HAP-1 (cell line): ENCODE results near the gene PLEKHB2.
A peak's percentile ranks its signal among the peaks of the same experiment; 100 is the strongest.
"Not testable (repeated sequence)": the region's sequence is repeated elsewhere in the genome, so short reads cannot be mapped to it uniquely, and the experiment has no call there.

Experiments
- DNase-seq, 2 experiments: peaks; one replicate each; pipeline ENCODE4 v3.0.0-alpha.2; 2016 to 2020; ENCODE audit warnings: low spot score in 2 of 2
- H3K27me3 ChIP-seq: fragments of 250-450 bp; sonication (Bioruptor Pico); 2 replicates; pipeline ENCODE4 v1.5.1; 2020; ENCODE audit warnings: low read depth, mild to moderate bottlenecking, moderate library complexity
- H3K36me3 ChIP-seq: fragments of 250-450 bp; sonication (Bioruptor Pico); replicated peaks from 2 replicates; pipeline ENCODE4 v1.5.1; 2020; ENCODE audit warnings: mild to moderate bottlenecking
- H3K4me1 ChIP-seq: fragments of 250-450 bp; sonication (Bioruptor Pico); 2 replicates; pipeline ENCODE4 v1.5.1; 2020; ENCODE audit warnings: mild to moderate bottlenecking
- H3K4me3 ChIP-seq: fragments of 250-450 bp; sonication (Bioruptor Pico); 2 replicates; pipeline ENCODE4 v1.5.1; 2020; ENCODE audit warnings: mild to moderate bottlenecking, moderate library complexity
- H3K9me3 ChIP-seq: fragments of 250-450 bp; sonication (Bioruptor Pico); 2 replicates; pipeline ENCODE4 v1.5.1; 2020; ENCODE audit warnings: mild to moderate bottlenecking, moderate library complexity
- in situ Hi-C: fragments of 300-500 bp; cut with MboI; formaldehyde crosslinking; loops from 3 replicates; pipeline ENCODE4 v1.14.3; 2020; ENCODE audit warnings: low sequenced_read_pairs, inconsistent platforms, mixed read lengths

The PLEKHB2 gene, protein sequence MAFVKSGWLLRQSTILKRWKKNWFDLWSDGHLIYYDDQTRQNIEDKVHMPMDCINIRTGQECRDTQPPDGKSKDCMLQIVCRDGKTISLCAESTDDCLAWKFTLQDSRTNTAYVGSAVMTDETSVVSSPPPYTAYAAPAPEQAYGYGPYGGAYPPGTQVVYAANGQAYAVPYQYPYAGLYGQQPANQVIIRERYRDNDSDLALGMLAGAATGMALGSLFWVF

DNA sequence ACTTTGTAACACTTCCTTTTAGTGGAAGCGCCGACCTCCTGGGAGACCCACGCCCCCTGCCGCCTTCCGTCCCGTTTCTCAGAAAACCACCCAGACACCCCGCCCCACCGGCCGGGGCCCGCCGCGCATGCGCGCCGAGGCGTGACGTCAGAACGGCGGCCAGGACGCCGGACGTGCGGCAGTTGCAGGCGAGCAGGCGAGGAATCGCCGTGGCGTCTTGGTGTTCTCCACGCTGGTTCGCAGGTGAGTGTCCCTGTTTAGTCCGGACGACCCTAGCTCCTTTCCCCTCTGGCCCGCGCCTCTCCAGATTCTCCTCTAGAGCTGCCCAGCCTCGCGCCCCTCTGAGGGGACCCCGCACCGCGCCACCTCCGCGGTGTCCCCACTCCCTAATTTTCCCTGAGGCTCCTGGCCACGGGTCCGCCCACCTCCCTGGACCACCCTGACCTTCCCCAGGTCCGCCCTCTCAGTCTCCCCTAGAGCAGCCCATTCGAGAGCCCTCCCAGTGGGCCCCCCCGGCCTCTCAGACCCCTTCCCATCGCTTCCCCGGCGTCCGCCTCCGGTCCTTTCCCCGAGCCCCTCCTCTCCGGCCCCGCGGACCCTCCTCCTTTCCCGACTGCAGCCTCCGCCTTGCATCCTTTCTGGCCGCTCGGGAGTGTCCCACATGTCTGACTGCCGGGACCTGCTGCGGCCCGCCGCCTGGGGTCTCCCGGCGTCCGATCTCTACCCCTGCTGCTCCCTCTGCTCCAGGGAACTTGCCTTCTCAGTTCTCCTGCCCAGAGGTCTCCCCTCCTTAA lies at the start of gene PLEKHB2:
TSS of gene PLEKHB2 (plus strand) at position 181 of the 794 bp plus-strand sequence. CDS start 15,606 bp downstream, outside the sequence.
- Histone ChIP-seq H3K4me3 (peak within 1 kb of the TSS; percentile 95), H3K9me3 (no peaks in the 10 kb centered on the region), H3K4me1 (peaks cover 24% of the 10 kb centered on the region), H3K27me3 (no peaks in the 10 kb centered on the region), H3K36me3 (peaks cover 2% of the 10 kb centered on the region; the same call in 1 of the 2 replicates)
- peak; percentile 77 to 93 for DNase-seq
- in situ Hi-C loops = loop anchor here (25.0 kb wide), 1 partner anchor 743 kb away; the partner anchor contains the start of gene PTPN18

DNA sequence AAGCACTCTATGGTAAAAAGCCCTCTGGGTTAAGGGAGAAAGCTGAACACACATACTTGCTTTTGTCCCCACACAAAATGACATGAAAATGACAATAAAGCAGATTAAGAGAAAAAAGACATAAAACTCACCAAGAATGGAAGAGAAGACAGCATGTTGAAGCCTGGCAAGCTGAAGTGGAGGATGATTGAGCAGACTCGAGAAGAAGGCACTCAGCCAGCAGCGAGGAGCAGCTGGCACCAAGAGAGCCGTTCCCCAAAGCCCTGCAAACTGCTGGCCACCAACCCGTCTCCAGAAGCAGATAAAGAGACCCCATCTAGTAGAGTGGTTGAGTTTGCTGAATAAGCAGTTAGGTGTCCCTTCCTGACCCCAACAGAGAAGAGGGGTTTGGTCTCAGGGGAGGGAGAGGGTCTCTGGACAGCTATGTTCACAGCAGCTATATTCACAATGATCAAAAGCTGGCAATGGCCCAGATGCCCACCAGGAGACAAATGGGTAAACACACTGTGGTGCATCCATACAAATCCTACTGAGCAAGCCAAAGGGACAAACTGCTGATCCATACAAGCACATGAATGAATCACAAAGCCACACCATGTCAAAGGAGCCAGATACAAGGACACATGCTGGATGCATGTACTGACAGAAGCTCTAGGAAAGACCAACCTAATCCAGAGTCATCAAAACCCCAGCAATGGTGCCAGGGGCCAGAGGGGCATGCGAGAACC lies 48.8 kb upstream of the PLEKHB2 start:
- Histone ChIP-seq H3K4me3 (no peak overlapping the region), H3K9me3 (no peaks in the 10 kb centered on the region), H3K4me1 (no peaks in the 10 kb centered on the region; the same call in 1 of the 2 replicates), H3K27me3 (no peaks in the 10 kb centered on the region), H3K36me3 (peaks cover 76% of the 10 kb centered on the region)
- no peak for DNase-seq
- in situ Hi-C loops = no loop called here

DNA sequence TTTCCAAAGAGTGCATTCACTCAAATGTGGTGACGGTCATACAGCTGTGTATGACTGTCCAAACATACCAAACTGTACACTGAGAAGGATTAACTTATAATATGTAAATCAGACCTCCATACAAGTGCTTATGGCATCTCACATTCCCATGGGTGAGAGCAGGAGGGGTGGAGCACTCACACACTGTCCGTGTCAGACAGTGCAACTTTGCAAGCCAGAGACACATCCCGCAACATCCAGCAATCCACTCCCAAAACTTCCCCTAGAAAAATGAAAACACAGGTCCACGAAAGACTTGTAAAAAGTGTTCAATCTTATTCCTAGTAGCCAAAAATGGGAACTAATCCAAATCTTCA lies 48.2 kb upstream of the PLEKHB2 start:
- in situ Hi-C loops = no loop called here
- Histone ChIP-seq H3K36me3 (peaks cover 73% of the 10 kb centered on the region), H3K4me3 (no peak overlapping the region), H3K4me1 (no peaks in the 10 kb centered on the region; the same call in 1 of the 2 replicates), H3K27me3 (no peaks in the 10 kb centered on the region), H3K9me3 (no peaks in the 10 kb centered on the region)
- no peak for DNase-seq

DNA sequence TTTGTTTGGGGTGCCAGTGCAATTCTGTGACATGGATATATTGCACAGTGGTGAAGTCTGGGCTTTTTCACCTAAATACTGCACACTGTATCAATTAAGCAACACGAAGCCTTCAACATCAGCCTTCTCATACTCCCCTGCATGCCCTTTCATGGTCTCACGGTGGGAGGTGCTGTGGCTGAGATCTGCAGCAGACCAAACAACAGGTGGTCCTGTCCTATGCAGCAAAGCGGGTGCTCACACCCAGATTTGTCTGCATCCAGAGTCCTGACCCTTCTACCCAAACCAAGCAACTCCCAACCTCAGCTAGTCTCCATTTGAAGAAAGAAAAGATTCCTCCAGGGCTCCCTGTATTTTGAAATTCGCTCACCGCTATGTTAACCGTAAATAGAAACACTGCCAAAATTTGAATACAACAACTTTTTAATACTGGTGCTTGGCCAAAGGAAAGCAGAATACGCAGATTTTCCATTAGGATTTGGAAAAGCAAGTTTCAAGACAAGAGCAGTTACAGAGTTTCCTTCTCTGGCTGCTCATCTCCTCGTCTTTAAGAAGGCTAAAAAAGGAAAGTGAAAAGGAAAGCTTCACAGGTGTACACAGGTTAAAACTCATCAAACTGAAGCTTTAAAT lies 46.8 kb upstream of the PLEKHB2 start:
- Histone ChIP-seq H3K4me3 (no peak overlapping the region), H3K4me1 (no peaks in the 10 kb centered on the region; the same call in 1 of the 2 replicates), H3K9me3 (no peaks in the 10 kb centered on the region), H3K27me3 (no peaks in the 10 kb centered on the region), H3K36me3 (peaks cover 71% of the 10 kb centered on the region)
- in situ Hi-C loops = no loop called here
- DNase-seq = no peak

DNA sequence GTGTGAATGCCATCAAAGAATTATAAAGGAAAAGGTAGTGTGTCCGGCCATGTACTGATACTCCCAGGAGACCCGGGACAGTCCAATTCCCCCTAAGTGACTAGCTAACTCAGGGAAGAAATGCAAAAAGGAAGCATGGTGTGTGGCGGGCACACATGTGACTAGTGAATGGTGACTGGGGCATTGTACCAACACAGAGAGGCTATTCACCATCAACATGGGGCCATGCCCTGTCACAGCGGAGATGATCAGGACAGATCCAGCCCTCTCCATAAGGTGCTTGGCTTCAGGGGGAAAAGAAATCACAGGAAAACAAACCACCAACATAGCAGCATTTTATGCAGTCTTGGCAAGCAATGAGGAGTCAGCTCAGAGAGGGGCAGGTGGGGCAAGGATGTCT lies 46.2 kb upstream of the PLEKHB2 start:
- Histone ChIP-seq H3K4me1 (no peaks in the 10 kb centered on the region; the same call in 1 of the 2 replicates), H3K36me3 (peaks cover 69% of the 10 kb centered on the region), H3K9me3 (no peaks in the 10 kb centered on the region), H3K27me3 (no peaks in the 10 kb centered on the region), H3K4me3 (no peak overlapping the region)
- in situ Hi-C loops = no loop called here
- DNase-seq = no peak

DNA sequence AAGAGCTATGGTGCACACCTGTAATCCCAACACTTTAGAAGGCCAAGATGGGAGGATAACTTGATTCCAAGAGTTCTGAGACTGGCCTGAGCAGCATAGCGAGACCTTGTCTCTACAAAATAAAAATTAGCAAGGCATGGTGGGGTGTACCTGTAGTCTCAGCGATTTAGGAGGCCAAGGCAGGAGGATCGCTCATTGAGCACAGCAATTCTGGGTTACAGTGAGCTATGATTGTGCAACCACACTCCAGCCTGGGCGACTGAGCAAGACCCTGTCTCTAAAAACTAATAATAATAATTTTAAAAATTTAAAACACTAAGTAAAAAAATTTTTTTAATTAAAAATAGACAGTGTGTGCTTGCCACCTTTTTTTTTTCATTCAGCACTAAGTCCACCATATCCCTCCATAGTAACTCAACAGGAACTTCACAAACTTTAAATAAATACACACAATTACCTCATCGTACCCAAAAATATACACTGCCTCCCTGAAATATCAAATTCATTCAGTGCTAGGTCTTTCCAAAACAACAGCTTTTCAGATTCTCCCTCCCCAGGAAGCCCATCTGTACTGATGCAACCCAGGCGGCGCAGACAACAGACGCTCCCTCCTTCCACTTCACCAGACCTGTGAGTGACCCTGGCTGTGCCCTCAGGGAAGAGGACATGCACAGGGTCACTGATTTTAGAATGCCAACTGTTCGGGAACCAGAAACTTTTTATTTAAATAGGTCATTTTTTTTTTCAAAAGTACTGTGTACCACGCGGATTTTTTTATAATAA lies 41.4 kb upstream of the PLEKHB2 start:
- H3K9me3 ChIP-seq = no peaks in the 10 kb centered on the region
- peaks cover 58% of the 10 kb centered on the region for H3K36me3 ChIP-seq
- no peak for DNase-seq
- in situ Hi-C loops = no loop called here
- H3K27me3 ChIP-seq = no peaks in the 10 kb centered on the region
- no peaks in the 10 kb centered on the region; the same call in 1 of the 2 replicates for H3K4me1 ChIP-seq
- H3K4me3 ChIP-seq = no peak overlapping the region

DNA sequence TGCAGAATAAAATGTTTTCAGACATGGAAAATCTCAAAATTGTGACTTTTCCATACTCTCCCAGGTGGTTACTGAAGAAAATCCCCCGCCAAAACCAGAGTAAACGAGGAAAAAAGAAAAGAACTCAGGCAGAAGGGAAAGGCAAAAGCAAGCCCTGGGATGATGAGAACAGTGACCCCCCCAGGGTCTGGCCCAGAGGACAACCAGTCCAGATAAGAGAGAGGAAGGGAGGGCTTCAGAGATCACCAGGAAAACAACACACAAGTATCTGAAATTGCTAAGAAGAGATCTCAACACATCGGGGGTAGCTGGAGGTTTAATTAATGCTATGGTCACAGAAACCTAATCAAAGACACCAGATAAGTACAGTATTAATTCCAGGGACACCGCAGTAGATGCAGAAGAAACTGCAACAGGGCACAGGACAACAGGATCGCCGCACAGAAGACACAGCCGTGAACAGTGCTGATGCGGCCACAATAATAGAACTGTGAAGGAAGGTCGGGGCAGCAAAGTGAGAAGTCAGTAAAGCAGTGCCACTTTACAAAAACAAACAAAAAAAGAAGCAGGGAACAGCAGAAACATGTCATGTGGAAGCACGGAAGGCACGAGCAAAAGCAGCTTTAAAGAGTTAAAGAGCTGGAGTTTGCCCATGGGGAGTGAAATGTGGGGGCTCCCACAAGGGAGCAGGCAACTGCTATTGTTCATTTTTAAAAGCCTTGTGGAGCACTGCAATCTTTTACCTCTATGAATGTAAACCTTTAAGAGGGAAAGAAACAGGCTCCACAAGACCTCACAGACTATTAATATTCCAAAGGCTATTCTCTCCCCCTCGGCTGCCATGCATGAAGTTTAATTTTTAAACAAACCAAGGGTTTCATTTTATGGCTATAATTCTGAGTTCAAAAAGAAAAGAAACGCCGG lies 40.3 kb upstream of the PLEKHB2 start:
- in situ Hi-C loops = no loop called here

DNA sequence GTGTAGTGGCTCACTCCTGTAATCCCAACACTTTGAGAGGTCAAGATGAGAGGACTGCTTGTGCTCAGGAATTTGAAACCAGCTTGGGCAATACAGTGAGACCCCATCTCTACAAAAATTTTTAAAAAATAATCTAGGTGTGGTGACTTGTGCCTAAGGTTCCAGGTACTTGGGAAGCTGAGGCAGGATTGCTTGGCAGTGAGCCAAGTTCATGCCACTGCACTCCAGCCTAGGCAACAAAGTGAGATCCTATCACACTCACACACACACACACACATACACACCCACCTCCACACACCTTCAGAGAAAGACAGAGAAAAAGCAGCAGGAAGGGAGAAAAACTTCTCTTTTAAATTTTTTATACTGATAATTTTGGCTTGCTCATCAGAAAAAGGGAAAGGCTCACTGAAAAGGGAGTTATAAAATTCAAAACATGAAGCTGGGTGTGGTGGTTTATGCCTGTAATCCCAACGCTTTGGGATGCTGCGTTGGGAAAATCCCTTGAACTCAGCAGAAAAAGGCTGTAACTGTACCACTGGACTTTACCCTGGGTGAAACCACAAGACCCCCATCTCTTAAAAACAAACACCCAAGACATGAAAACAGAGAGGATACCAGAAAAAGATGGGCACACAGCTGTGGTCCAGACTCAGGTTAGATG lies 37.5 kb upstream of the PLEKHB2 start:
- no peaks in the 10 kb centered on the region for H3K27me3 ChIP-seq
- in situ Hi-C loops = no loop called here
- no peaks in the 10 kb centered on the region for H3K9me3 ChIP-seq
- peaks cover 64% of the 10 kb centered on the region for H3K36me3 ChIP-seq
- no peak overlapping the region for H3K4me3 ChIP-seq
- H3K4me1 ChIP-seq = peaks cover 2% of the 10 kb centered on the region; the same call in 1 of the 2 replicates
- DNase-seq = no peak

More for the DNA sequence above, 40.3 kb upstream of the PLEKHB2 start:
- H3K4me1 ChIP-seq = no peaks in the 10 kb centered on the region; the same call in 1 of the 2 replicates
- H3K4me3 ChIP-seq = no peak overlapping the region
- peaks cover 53% of the 10 kb centered on the region for H3K36me3 ChIP-seq
- no peaks in the 10 kb centered on the region for H3K9me3 ChIP-seq
- no peak for DNase-seq
- H3K27me3 ChIP-seq = no peaks in the 10 kb centered on the region

DNA sequence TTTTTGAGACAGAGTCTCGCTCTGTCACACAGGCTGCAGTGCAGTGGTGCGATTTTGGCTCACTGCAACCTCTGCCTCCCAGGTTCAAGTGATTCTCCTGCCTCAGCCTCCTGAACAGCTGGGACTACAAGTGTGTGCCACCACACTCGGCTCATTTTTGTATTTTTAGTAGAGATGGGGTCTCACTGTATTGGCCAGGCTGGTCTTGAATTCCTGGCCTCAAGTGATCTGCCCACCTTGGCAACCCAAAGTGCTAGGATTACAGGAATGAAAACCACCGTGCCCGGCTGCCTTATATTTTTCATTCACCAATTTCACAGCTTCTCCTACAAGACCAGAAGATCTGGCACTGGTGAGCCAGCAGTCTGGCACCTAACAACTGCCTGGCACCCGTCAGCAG lies 37.0 kb upstream of the PLEKHB2 start:
- H3K27me3 ChIP-seq, DNase-seq, H3K9me3 ChIP-seq, H3K4me3 ChIP-seq, H3K4me1 ChIP-seq, in situ Hi-C loops: not testable (repeated sequence)
- peaks cover 65% of the 10 kb centered on the region for H3K36me3 ChIP-seq

DNA sequence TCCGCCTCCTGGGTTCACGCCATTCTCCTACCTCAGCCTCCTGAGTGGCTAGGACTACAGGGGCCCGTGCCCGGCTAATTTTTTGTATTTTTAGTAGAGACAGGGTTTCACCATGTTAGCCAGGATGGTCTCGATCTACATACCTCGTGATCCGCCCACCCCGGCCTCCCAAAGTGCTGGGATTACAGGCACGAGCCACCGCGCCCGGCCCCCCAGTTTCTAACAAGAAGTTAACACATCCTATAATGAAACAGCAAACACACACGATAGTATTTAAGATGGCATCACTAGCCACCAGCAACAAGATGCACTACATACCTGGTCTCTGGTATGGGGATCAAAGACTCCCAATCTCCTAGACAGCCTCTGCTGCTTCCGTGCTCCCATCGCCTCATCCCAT lies 29.6 kb upstream of the PLEKHB2 start:
- not testable (repeated sequence) for H3K4me1 ChIP-seq, H3K27me3 ChIP-seq, H3K9me3 ChIP-seq, H3K4me3 ChIP-seq, DNase-seq
- peaks cover 89% of the 10 kb centered on the region for H3K36me3 ChIP-seq
- in situ Hi-C loops = loop anchor here (25.0 kb wide), 1 partner anchor 888 kb away; the partner anchor contains the start of genes MZT2B, SMPD4 and TUBA3E

DNA sequence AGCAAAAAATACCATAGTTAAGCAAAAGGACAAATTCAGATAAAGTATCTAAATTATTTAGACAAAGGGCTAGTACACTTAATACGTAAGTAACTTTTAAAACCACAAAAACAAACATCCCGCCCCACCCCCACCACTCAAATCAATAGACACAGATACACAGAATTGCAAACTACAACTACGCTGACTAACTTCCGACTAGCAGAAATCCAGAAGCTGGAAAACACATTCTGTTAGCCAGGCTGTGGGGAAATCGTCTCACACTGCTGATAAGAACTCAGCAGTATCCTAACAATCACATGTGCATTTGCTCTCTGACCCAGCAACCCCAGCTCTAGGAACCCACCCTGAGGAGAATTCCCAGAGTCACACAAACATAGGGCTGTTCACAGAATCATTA lies 28.4 kb upstream of the PLEKHB2 start:
- no peaks in the 10 kb centered on the region for H3K27me3 ChIP-seq
- DNase-seq = no peak
- H3K9me3 ChIP-seq = no peaks in the 10 kb centered on the region
- H3K4me1 ChIP-seq = no peaks in the 10 kb centered on the region
- in situ Hi-C loops = loop anchor here (25.0 kb wide), 1 partner anchor 889 kb away; the partner anchor contains the start of genes MZT2B, SMPD4 and TUBA3E
- no peak overlapping the region for H3K4me3 ChIP-seq
- H3K36me3 ChIP-seq = peaks cover 89% of the 10 kb centered on the region
